ENCODE data around the gene RNF113A.

DNA sequence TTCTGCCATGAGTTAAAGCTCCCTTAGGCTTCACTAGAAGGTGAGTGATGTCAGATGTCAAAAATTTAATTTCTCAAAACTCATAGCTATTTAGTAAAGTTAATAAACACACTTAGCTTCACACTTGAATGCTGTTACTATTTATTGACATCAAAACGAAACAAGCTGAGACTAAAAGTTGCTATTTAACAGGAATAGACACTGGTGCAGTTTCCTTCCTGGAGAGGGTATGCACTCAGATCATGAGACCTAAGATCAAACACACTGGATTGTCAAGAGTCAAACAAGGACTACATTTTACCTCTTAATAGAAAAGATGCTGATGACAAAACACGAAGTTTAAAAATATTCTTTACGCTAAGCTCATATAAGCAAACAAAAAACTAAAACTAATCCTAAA, 37.6 kb downstream of the RNF113A start:
- TF ChIP-seq, protein P1, sequence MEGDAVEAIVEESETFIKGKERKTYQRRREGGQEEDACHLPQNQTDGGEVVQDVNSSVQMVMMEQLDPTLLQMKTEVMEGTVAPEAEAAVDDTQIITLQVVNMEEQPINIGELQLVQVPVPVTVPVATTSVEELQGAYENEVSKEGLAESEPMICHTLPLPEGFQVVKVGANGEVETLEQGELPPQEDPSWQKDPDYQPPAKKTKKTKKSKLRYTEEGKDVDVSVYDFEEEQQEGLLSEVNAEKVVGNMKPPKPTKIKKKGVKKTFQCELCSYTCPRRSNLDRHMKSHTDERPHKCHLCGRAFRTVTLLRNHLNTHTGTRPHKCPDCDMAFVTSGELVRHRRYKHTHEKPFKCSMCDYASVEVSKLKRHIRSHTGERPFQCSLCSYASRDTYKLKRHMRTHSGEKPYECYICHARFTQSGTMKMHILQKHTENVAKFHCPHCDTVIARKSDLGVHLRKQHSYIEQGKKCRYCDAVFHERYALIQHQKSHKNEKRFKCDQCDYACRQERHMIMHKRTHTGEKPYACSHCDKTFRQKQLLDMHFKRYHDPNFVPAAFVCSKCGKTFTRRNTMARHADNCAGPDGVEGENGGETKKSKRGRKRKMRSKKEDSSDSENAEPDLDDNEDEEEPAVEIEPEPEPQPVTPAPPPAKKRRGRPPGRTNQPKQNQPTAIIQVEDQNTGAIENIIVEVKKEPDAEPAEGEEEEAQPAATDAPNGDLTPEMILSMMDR (IDR thresholded peaks at IDR 0.05), result no peak
- TF ChIP-seq POLR2A (IDR thresholded peaks at IDR 0.05), result no peak

Data from Peyer's patch (tissue), 4 donors.